HG03571 (cell line): ENCODE measurements around the gene DNAAF5.
"Not testable (repeated sequence)": the region's sequence is repeated elsewhere in the genome, so short reads cannot be mapped to it uniquely, and the experiment has no call there.

Experiments used
- ATAC-seq: cut with Tn5 transposase; IDR thresholded peaks from one replicate; pipeline ENCODE4 v1.9.1; 2021; ENCODE audit not compliant: unreplicated experiment

DNAAF5 gene

DNA sequence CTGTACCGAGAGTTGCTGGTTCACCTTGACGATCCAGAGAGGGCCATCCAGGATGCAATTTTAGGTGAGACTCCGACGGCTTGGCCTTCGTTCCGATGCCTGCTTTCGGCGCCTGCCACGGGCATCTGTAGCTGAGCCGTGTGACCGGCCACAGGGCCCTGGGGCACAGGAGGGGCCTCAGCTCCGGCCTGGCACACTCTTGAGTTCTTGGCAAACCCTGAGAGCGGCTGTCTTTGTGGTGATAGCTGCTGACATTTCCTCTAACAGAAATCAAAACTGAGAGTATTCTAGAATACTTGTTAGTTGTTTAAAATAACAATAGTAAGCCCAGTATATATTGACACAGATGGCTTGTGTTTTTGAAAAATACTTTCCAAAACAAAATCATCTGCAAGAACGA, 53.6 kb downstream of the DNAAF5 start:
- no peak for ATAC-seq

DNA sequence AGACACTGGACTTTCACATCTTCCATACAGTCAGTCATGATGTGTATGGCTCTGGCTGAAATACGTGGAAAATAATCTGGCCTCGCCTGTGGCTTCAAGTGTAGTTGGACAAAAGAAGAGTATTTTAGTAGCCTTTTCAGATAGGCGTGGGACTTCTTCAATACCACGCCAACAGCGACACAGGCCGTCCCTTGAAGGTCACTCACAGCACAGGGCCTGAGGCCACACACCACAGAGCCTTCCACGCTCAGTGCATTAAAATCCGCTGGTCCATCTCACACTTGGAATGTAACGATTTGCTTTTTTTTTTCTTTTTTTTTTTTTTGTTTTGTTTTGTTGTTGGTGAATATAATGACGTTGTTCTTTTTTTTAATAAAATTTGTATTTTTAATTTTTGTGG, 54.0 kb downstream of the DNAAF5 start:
- no peak for ATAC-seq

DNA sequence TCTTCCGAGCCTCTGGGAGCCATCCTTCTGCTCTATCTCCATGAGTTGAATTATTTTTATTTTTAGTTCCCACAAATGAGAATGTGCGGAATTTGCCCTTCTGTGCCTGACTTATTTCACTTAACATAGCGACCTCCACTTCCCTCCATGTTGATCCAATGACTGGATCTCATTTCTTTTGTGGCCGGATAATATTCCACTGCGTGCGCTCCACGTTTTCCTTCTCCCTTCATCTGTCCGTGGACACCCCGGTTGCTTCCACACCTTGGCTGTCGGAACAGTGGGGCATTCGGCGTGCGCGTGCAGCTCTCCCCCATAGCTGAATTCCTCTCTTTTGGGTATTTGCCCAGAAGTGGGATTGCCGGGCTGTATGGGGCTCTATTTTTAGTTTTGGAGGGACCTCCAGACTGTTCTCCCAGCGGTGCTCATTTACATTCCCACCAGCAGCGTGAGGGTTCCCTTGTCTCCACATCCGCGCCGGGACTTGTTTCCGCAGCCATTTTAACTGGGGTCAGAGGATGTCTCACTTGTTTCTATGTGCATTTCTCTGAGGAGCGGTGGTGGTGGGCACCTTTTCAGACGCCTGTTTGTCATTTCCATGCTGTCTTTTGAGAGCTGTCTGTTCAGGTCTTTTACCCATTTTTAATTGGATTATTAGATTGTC, 54.8 kb downstream of the DNAAF5 start:
- no peak for ATAC-seq

DNA sequence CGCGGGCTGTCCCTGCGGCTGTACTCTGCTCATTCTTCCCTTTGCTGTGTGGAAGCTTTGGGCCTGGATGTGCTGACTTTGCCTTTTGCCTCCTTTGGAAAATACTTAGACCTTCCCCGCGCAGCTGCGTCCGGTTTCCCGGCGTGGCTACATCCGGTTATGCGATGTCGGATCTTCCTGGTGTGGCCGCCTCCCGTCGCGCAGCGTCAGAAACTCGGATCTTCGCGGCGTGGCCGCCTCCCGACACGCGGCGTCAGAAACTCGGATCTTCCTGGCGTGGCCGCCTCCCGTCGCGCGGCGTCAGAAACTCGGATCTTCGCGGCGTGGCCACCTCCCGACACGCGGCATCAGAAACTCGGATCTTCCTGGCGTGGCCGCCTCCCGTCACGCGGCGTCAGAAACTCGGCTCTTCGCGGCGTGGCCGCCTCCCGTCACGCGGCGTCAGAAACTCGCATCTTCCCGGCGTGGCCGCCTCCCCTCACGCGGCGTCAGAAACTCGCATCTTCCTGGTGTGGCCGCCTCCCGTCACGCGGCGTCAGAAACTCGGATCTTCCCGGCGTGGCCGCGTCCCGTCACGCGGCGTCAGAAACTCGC, 55.5 kb downstream of the DNAAF5 start:
- ATAC-seq = no peak

DNA sequence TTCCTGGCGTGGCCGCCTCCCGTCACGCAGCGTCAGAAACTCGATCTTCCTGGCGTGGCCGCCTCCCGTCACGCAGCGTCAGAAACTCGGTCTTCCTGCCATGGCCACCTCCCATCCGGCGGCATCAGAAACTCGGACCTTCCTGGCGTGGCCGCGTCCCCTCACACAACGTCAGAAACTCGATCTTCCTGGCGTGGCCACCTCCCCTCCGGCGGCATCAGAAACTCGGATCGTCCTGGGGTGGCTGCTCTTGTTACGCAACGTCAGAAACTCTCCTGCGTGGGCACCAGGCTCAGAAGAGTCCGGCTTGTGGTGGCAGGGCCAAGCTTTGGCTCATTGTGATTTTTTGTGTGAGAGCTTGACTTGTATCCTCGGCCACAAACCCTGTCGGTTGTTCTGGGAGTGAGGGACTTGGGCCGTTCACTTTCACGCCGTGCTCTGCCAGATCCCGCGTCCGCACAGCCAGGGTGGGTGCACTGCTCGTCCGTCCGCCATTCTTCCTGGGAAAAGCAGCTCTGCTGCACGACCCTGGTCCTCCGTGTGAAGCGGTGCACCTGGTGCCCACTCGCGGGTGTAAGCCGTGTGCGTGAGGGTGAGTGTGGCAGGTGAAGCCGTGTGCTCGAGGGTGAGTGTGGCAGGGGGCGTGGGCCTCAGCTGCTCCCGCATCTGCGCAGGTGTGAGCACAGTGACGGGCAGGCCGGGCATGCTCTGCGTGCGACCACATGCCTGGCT, 56.4 kb downstream of the DNAAF5 start:
- ATAC-seq = no peak

DNA sequence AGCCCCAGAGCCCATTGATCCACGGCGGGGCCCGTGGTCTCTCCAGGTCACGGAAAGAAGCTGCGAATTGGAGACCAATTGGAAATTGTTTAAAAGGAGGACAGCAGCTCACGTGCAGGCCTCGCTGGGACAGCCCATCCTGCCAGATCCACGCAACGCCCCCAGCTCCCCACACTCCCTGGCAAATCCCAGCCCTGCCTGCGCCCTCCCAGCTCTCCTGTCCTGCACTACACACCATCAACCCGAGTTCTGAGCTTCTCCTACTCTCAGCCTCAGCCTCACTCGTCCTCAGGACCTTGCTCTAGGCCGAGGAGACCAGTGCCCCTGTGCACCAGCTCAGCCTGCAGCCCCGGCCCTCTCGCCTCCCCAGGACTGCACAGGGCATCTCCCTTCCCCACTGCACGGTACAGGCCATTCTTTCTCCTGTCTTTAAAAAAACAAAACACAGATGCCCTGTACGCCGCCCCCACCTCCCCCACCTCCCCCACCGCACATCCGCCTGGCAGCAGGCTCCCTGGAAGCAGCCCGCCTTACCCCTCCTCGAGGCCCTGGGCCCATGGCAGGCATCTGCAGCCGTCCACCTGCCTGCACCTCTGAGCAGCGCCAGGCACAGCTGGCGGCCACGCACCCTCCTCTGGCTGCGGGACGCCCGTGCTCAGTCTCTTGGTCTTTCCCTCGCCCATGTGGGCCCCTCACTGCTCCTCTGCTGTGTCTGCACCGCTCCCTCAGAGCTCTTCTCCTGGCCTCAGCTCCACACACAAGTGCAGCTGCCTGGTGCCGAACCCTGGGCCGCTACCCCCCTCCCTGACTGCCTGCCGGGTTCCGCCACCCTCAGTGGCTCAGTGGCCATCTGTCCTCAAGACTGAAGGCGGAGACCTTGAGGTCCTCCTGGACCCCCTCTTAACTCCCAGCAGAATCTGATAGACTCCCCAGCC, 57.3 kb downstream of the DNAAF5 start:
- ATAC-seq = no peak

DNA sequence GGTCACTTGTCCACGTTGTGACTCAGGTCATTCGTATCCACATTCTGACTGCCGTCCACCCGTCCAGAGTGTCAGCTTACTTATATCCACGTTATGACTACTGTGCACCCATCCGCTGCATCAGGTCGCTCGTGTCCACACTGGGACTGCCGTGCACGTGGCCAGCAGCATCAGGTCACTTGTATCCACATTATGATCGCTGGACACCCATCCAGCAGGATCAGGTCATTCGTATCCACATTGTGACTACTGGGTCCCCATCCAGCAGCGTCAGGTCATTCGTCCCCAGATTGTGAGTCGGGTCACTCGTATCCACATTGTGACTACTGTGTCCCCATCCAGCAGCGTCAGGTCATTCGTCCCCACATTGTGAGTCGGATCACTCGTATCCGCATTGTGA, 58.5 kb downstream of the DNAAF5 start:
- ATAC-seq = no peak

- ATAC-seq = no peak
Measured at GRCh38 chr7:785416-785815, 58.9 kb downstream of the DNAAF5 start.

DNA sequence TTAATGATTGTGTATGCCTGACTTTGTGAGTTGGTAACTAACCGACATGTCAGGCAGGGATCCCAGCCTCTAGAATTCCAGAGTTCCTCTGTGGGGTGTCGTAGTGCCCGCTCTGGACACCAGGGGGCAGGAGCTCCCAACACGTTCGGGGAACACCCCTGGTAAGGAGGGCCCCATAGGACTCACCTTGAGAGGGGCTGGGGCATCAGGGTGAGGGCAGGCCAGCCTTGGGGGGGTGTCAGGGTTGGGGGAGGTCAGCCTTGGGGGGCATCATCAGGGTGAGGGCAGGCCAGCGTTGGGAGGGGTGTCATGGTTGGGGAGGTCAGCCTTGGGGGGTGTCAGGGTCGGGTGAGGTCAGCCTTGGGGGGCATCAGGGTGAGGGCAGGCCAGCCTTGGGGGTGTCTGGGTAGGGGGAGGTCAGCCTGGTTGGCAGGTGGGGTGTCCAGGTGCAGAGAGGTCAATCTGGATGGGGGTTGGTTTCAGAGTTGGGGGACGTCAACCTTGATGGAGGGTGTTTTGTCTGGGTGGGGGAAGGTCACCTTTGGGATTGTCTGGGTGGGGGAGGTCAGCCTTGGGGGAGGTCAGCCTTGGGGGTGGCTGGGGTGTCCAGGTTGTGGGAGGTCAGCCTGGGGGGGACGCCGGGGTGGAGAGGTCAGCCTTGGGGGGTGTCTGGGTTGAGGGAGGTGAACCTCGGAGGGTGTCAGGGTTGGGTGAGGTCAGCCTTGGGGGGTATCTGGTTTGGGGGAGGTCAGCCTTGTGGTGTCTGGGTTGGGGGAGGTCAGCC, 60.2 kb downstream of the DNAAF5 start:
- no peak for ATAC-seq

DNA sequence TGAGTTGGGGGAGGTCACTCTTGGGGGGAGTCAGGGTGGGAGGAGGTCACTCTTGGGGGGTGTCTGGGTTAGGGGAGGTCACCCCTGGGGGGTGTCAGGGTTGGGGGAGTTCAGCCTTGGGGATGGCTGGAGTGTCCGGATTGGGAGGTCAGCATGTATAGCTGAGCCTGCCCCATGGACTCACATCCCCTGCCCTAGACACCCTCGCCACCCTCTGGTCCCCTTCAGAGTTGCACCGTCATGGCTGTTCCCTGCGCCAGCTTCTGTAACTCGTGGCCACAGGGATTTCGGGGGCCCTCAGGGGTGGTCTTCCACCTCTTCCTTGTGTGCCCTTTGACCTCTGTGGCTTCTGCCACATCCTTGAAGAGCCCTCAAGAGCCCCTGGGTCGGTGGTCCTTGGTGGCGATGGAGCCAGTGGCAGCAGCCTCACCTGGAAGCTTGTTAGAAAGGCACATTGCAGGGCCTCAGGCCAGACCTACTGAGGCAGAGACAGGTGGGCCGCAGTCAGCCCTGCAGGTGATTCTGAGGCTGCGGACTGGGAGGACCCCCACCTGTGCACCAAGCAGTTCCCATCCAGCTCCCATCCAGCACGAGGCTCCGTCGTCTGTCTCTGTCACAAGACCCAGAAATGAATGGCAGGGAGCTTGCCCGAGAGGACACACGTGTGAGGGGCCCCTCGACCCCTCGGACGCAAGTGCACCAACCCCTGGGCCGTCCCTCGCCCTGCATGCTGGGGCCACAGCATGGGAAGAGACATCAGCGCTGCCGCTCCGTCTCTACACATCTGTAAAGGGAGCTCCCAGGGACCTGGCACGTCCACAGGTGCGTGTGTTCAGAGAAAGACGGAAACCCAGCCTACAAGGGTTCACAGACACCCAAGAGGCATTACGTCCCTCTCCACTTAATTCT, 61.1 kb downstream of the DNAAF5 start:
- no peak for ATAC-seq

- ATAC-seq = no peak
Measured at GRCh38 chr7:791519-791918, 65.0 kb downstream of the DNAAF5 start.

- no peak for ATAC-seq
Measured at GRCh38 chr7:794207-794606, 67.7 kb downstream of the DNAAF5 start.

- ATAC-seq = no peak
Measured at GRCh38 chr7:794671-795329, 68.3 kb downstream of the DNAAF5 start.

- ATAC-seq = not testable (repeated sequence)
Measured at GRCh38 chr7:796434-797169, 70.1 kb downstream of the DNAAF5 start.

- ATAC-seq = no peak
Measured at GRCh38 chr7:798921-799470, 72.5 kb downstream of the DNAAF5 start.

- no peak for ATAC-seq
Measured at GRCh38 chr7:800692-801091, 74.2 kb downstream of the DNAAF5 start.

GRCh38 chr7:801351-801750, 74.9 kb downstream of the DNAAF5 start:
- not testable (repeated sequence) for ATAC-seq

DNA sequence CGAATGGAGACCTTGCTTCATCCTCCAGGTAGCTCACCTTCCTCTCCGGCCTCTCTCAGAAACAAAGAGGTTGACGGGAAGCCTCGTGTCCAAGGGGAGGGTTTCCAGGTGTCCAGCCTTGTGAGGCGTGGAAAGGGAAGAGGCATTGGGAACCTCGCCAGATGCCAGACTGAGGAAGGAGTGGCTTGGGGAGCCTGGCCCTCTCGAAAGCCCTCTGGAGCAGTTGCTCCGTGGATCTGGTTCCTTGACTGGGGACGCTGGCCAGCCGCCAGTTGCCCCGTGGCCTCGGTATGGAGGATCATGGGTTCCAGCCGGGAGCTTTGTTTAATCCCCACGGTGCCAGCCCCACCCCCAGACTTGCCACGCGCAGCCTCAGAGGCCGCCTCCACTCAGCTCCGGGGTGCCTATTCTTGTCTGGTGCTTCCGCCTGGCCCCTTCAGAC, 75.5 kb downstream of the DNAAF5 start:
- ATAC-seq = no peak
